OCI-LY3 (cell line): Measurements from ENCODE around the gene ESD.

Source experiments
- CTCF ChIP-seq: fragments of 200-600, 300-600 bp; sonication (generic); IDR thresholded peaks from 2 replicates; pipeline ENCODE4 v1.5.1; 2014; ENCODE audit warnings: antibody characterized with exemption, low read length, low read depth
- EZH2phosphoT487 ChIP-seq: fragments of 200-600 bp; shearing (Covaris generic); IDR thresholded peaks from 2 replicates; pipeline ENCODE4 v1.6.1; 2018; ENCODE audit warnings: antibody characterized with exemption, mixed run types, low read depth

- TF ChIP-seq CTCF = no peak
- no peak for TF ChIP-seq EZH2phosphoT487
Observed at GRCh38 chr13:46748300-46748699, 48.7 kb downstream of the ESD start.
